Loucy (cell line): ENCODE measurements around the gene ADGRD1.

Experiments
- H2AFZ ChIP-seq: fragments of 200-600 bp; sonication (generic); 2 replicates; pipeline ENCODE4 v1.6.0; 2016; ENCODE audit warnings: antibody characterized with exemption, mild to moderate bottlenecking, low read length, moderate library complexity
- H3F3A ChIP-seq: fragments of 200-600 bp; 2 replicates; pipeline ENCODE4 v1.6.0; 2016; ENCODE audit warnings: antibody characterized with exemption, low read depth, mild to moderate bottlenecking
- H3K27me3 ChIP-seq: fragments of 200-600 bp; sonication (generic); 2 replicates; pipeline ENCODE4 v1.6.1; 2014; ENCODE audit warnings: low read length, mild to moderate bottlenecking; ENCODE audit not compliant: insufficient read depth, poor library complexity, severe bottlenecking
- H3K36me3 ChIP-seq: fragments of 200-600 bp; sonication (generic); 2 replicates; pipeline ENCODE4 v1.6.1; 2016; ENCODE audit warnings: low read length; ENCODE audit not compliant: insufficient read depth
- H3K4me1 ChIP-seq: fragments of 200-600 bp; sonication (generic); 2 replicates; pipeline ENCODE4 v1.5.1; 2014; ENCODE audit warnings: low read length, mild to moderate bottlenecking; ENCODE audit not compliant: insufficient read depth, poor library complexity, severe bottlenecking
- H3K4me2 ChIP-seq: fragments of 200-600 bp; sonication (generic); 2 replicates; pipeline ENCODE4 v1.6.0; 2014; ENCODE audit warnings: antibody characterized with exemption, low read length, low read depth, mild to moderate bottlenecking; ENCODE audit not compliant: poor library complexity, severe bottlenecking
- H3K4me3 ChIP-seq: fragments of 200-600 bp; sonication (generic); 2 replicates; pipeline ENCODE4 v1.5.1; 2014; ENCODE audit warnings: low read length, mild to moderate bottlenecking, mixed read lengths; ENCODE audit not compliant: poor library complexity, severe bottlenecking
- H3K79me2 ChIP-seq: fragments of 200-600 bp; sonication (generic); 2 replicates; pipeline ENCODE4 v1.6.1; 2014; ENCODE audit warnings: low read length; ENCODE audit not compliant: insufficient read depth
- H3K9ac ChIP-seq: fragments of 200-600 bp; sonication (generic); 2 replicates; pipeline ENCODE4 v1.6.0; 2014; ENCODE audit warnings: mild to moderate bottlenecking, low read depth, low read length, moderate library complexity; ENCODE audit not compliant: poor library complexity, severe bottlenecking
- H3K9me2 ChIP-seq: fragments of 200-600 bp; sonication (generic); replicated peaks from 2 replicates; pipeline ENCODE4 v1.6.1; 2016; ENCODE audit warnings: low read depth, low read length, mixed read lengths
- H3K9me3 ChIP-seq: fragments of 200-600 bp; sonication (generic); 2 replicates; pipeline ENCODE4 v1.6.1; 2014; ENCODE audit warnings: mild to moderate bottlenecking, antibody characterized with exemption, low read length, low read depth; ENCODE audit not compliant: insufficient read depth
- H4K20me1 ChIP-seq: fragments of 200-600 bp; sonication (generic); 2 replicates; pipeline ENCODE4 v1.6.0; 2014; ENCODE audit warnings: antibody characterized with exemption, low read length, mild to moderate bottlenecking; ENCODE audit not compliant: insufficient read depth, poor library complexity, severe bottlenecking
- EZH2phosphoT487 ChIP-seq: fragments of 200-600 bp; IDR thresholded peaks from 2 replicates; pipeline ENCODE4 v1.6.1; 2018; ENCODE audit warnings: antibody characterized with exemption, mild to moderate bottlenecking, moderate library complexity, borderline replicate concordance
- TF ChIP-seq, protein P1 (sequence below): fragments of 200-600 bp; sonication (generic); conservative IDR thresholded peaks from 2 replicates; pipeline ENCODE4 v1.5.1; 2014; ENCODE audit warnings: mild to moderate bottlenecking, antibody characterized with exemption, low read length

ADGRD1 gene

DNA sequence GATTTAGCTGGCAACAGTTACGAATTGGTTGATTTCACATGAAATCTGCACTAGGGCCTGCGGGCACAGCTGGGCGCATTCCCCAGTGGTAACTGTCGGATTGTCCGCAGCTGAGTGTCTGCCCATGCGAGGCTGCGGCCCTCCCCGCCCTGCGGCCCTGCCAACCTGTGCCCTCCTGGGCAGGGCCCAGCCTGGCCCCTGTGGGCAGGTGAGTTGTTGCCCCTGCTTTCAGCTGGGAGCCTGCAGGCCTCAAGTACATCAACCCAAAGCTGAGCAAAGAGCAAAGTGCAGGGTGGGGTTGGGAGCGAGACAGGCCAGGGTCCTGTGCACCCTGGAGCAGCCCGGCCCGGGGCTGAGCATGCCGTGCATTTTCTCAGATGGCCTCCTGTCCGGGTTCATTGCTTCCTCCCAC, 89.1 kb downstream of the ADGRD1 start:
- no peaks in the 10 kb centered on the region for H3K79me2 ChIP-seq
- no peaks in the 10 kb centered on the region for H3K9me2 ChIP-seq
- H2AFZ ChIP-seq, result no peak overlapping the region
- H4K20me1 ChIP-seq, result no peaks in the 10 kb centered on the region
- no peak for TF ChIP-seq EZH2phosphoT487
- TF ChIP-seq, protein P1, sequence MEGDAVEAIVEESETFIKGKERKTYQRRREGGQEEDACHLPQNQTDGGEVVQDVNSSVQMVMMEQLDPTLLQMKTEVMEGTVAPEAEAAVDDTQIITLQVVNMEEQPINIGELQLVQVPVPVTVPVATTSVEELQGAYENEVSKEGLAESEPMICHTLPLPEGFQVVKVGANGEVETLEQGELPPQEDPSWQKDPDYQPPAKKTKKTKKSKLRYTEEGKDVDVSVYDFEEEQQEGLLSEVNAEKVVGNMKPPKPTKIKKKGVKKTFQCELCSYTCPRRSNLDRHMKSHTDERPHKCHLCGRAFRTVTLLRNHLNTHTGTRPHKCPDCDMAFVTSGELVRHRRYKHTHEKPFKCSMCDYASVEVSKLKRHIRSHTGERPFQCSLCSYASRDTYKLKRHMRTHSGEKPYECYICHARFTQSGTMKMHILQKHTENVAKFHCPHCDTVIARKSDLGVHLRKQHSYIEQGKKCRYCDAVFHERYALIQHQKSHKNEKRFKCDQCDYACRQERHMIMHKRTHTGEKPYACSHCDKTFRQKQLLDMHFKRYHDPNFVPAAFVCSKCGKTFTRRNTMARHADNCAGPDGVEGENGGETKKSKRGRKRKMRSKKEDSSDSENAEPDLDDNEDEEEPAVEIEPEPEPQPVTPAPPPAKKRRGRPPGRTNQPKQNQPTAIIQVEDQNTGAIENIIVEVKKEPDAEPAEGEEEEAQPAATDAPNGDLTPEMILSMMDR, result no peak
- no peaks in the 10 kb centered on the region for H3K27me3 ChIP-seq
- H3K9me3 ChIP-seq, result no peaks in the 10 kb centered on the region; the same call in 1 of the 2 replicates
- no peaks in the 10 kb centered on the region for H3K4me1 ChIP-seq
- no peak overlapping the region for H3K4me2 ChIP-seq
- H3K36me3 ChIP-seq, result no peaks in the 10 kb centered on the region
- no peak overlapping the region for H3K9ac ChIP-seq
- H3K4me3 ChIP-seq, result no peak overlapping the region
- H3F3A ChIP-seq, result no peaks in the 10 kb centered on the region

GRCh38 chr12:131043401-131043871, 89.7 kb downstream of the ADGRD1 start:
- Histone ChIP-seq H3K9me2 (no peaks in the 10 kb centered on the region), H3K79me2 (no peaks in the 10 kb centered on the region), H3K27me3 (no peaks in the 10 kb centered on the region), H3K4me3 (no peak overlapping the region), H3K9ac (no peak overlapping the region), H3K4me2 (no peak overlapping the region), H3K4me1 (no peaks in the 10 kb centered on the region), H4K20me1 (no peaks in the 10 kb centered on the region), H2AFZ (no peak overlapping the region), H3K9me3 (no peaks in the 10 kb centered on the region; the same call in 1 of the 2 replicates), H3K36me3 (no peaks in the 10 kb centered on the region), H3F3A (no peaks in the 10 kb centered on the region)
- no peak for TF ChIP-seq EZH2phosphoT487
- TF ChIP-seq, protein P1, result no peak

DNA sequence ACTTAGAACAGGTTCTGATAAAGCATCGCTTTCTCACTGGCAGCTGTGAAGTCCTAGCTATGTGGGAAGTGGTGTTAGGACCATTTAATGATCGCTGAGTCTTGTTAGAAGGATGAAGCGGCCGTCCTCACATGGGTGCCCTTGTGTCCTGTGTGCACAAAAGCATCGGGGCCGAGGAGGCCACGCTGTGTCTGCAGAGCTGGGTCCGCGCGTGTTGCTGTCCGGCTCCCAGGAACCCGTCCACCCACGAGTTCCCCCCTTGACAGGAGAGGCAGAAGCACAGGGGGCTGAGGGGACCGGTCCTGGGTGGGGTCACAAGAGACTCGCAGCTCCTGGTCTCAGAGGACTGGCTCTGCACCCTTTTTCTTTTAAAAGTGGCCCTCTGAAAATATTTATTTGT, 90.4 kb downstream of the ADGRD1 start:
- no peak overlapping the region for H3K4me3 ChIP-seq
- no peak overlapping the region for H2AFZ ChIP-seq
- no peaks in the 10 kb centered on the region; the same call in 1 of the 2 replicates for H3K9me3 ChIP-seq
- no peaks in the 10 kb centered on the region for H3F3A ChIP-seq
- no peak for TF ChIP-seq EZH2phosphoT487
- TF ChIP-seq, protein P1, result no peak
- no peaks in the 10 kb centered on the region for H3K27me3 ChIP-seq
- H3K9me2 ChIP-seq, result no peaks in the 10 kb centered on the region
- H3K36me3 ChIP-seq, result no peaks in the 10 kb centered on the region
- no peaks in the 10 kb centered on the region for H4K20me1 ChIP-seq
- H3K4me2 ChIP-seq, result no peak overlapping the region
- H3K9ac ChIP-seq, result no peak overlapping the region
- H3K4me1 ChIP-seq, result no peaks in the 10 kb centered on the region
- no peaks in the 10 kb centered on the region for H3K79me2 ChIP-seq
